Measurements from ENCODE around the gene ATP5F1A. TPM values are rescaled to one million over a fixed set of nuclear protein-coding genes. Genes with fewer than 3 reads are reported as not detected.

The ATP5F1A gene
- total RNA-seq, 4 donors from 2014 or later, result 366 to 865 (median 581) TPM

DNA sequence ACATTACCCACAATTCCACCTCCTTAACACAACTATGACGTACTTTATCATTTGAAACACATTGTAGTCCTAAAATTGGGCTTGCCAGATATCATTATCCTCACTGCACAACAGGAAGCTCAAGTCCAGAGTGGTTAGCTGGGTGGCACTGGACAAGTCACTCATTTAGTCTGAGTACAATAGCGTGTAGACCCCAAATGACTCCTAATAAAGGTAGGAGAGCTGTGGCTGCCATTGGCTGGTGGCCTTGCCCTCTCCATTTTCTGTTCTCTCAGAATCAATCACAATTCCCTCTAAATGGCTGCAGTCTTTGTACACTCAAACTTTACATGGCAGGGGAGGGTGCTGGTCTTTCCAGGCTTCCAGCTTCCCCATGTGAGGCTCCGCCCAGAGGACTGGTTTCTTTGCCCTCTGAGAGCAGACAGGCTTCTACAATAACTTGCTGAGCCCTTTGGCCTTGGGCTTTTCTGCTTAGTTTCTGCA lies 37.7 kb downstream of the ATP5F1A start:
- 91 to 92% methylated on average over 3 of the region's 3 CpGs for whole genome bisulfite sequencing, 2 donors

DNA sequence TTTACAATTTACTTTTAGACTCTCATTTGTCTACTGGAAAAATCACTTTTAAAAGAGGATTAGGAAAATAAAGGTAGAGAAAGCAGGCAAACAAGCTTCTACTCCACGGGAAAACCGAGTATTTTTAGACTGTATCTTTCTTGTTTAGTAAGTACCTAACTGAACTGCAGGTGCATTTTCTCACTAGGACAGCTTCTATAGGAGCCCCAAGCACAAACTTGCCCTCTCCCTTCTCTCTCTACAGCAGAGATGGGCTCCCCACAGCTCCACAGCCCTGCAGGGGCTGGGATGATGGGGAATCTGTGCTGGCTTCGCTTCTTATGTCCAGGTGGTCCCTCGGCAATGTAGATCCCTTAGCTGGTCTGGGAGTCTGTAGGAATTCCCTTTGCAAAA lies 42.3 kb downstream of the ATP5F1A start:
- Histone ChIP-seq H3K27ac (no peak overlapping the region), H3K36me3 (no peaks in the 10 kb centered on the region), H3K27me3 (no peaks in the 10 kb centered on the region), H3K4me3 (replicated peaks in 1 of 3) (no peak overlapping the region), H3K9me3 (no peaks in the 10 kb centered on the region), H3K4me1 (no peaks in the 10 kb centered on the region)
- TF ChIP-seq, protein P1, sequence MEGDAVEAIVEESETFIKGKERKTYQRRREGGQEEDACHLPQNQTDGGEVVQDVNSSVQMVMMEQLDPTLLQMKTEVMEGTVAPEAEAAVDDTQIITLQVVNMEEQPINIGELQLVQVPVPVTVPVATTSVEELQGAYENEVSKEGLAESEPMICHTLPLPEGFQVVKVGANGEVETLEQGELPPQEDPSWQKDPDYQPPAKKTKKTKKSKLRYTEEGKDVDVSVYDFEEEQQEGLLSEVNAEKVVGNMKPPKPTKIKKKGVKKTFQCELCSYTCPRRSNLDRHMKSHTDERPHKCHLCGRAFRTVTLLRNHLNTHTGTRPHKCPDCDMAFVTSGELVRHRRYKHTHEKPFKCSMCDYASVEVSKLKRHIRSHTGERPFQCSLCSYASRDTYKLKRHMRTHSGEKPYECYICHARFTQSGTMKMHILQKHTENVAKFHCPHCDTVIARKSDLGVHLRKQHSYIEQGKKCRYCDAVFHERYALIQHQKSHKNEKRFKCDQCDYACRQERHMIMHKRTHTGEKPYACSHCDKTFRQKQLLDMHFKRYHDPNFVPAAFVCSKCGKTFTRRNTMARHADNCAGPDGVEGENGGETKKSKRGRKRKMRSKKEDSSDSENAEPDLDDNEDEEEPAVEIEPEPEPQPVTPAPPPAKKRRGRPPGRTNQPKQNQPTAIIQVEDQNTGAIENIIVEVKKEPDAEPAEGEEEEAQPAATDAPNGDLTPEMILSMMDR (IDR thresholded peaks at IDR 0.05), result no peak
- no peak for TF ChIP-seq POLR2A (IDR thresholded peaks at IDR 0.05)
- DNase-seq, result no peak
- intact Hi-C loops (cut with DNase I), result no loop called here
- 69 to 74% methylated on average over 4 of the region's 4 CpGs for WGBS, 2 donors

More for the DNA sequence above, 37.7 kb downstream of the ATP5F1A start:
- no peak for DNase-seq
- H3K27ac ChIP-seq, result no peak overlapping the region
- H3K4me3 ChIP-seq (replicated peaks in 1 of 3), result no peak overlapping the region
- no peak for TF ChIP-seq POLR2A (IDR thresholded peaks at IDR 0.05)
- TF ChIP-seq, protein P1 (IDR thresholded peaks at IDR 0.05), result no peak
- H3K36me3 ChIP-seq, result no peaks in the 10 kb centered on the region
- intact Hi-C loops (cut with DNase I), result no loop called here
- H3K27me3 ChIP-seq, result no peaks in the 10 kb centered on the region
- H3K4me1 ChIP-seq, result no peaks in the 10 kb centered on the region
- H3K9me3 ChIP-seq, result no peaks in the 10 kb centered on the region

DNA sequence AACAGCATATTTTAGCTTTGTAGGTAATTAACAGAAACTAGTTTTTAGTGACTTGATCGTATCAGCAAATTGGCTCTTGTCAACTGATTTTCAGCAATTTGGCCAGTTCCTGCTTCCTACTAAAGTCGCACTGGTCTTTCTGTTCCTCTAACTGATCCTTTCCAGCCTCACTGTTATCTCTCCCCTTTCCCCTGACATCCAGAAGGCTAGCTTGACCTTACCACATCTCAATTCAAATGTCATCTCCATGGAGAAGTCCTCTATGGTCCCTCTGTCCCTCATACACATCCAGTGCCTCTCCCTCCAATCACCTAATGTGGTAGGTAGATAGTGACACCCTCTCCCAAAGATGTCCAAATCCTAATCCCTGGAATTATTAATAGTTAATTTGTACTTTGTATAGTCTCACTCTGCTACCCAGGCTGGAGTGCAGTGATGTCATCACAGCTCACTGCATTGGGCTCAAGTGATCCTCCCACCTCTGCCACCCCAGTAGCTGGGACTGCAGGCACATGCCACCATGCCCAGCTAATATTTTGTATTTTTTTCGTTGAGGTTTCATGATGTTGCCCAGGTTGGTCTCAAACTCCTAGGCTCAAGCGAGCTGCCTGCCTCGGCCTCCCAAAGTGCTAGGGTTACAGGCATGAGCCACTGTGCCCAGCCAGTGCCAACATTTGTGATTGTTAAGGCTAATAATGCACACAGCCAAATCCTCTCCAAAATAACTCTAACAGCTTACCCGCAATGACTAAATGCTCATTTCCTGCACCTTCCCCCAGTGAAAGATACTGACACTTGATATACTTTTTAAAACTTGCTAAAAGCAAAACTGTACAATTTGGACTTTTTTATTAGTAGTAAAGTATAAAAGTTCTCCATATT lies 42.9 kb downstream of the ATP5F1A start:
- TF ChIP-seq POLR2A (IDR thresholded peaks at IDR 0.05), result no peak
- TF ChIP-seq, protein P1 (IDR thresholded peaks at IDR 0.05), result no peak
- Histone ChIP-seq H3K27ac (no peak overlapping the region), H3K27me3 (no peaks in the 10 kb centered on the region), H3K36me3 (no peaks in the 10 kb centered on the region), H3K9me3 (no peaks in the 10 kb centered on the region), H3K4me1 (no peaks in the 10 kb centered on the region), H3K4me3 (replicated peaks in 1 of 3) (no peak overlapping the region)
- WGBS, 2 donors, result 82 to 85% methylated on average over 6 of the region's 6 CpGs
- intact Hi-C loops (cut with DNase I), result no loop called here
- DNase-seq, result no peak

DNA sequence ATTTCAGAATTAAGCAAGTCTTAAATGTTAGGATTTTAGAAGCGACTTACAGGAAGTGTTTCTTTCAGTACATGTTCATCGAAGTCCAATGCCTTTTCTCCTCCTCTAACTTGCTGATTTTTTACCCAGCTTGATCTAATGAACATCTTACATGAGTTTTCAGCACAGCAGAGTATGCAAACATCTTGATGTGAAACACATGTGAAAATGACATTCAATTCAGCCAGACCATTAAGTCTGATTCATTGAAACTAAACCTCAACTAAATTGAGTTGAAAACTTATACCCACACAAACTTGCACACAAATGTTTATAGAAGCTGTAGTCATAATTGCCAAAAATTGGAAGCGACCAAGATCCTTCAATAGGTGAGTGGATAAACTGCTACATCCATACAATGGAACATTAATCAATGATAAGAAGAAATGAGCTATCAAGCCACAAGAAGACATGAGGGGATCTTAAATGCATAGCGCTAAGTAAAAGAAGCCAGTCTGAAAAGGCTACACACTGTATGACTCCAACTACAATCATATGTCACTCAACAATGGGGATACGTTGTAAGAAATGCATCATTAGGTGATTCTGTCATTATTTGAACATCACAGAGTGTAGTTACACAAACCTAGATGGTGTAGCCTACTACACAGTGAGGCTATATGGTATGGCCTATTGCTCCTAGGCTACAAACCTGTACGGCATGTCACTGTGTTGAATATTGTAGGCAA lies 44.6 kb downstream of the ATP5F1A start:
- TF ChIP-seq, protein P1 (IDR thresholded peaks at IDR 0.05), result no peak
- no peak for TF ChIP-seq POLR2A (IDR thresholded peaks at IDR 0.05)
- H3K27ac ChIP-seq, result no peak overlapping the region
- no peak overlapping the region for H3K4me3 ChIP-seq (replicated peaks in 1 of 3)
- no peaks in the 10 kb centered on the region for H3K36me3 ChIP-seq
- 89% methylated on average over 6 of the region's 6 CpGs for WGBS, 2 donors
- intact Hi-C loops (cut with DNase I), result no loop called here
- no peaks in the 10 kb centered on the region for H3K4me1 ChIP-seq
- no peaks in the 10 kb centered on the region for H3K9me3 ChIP-seq
- H3K27me3 ChIP-seq, result no peaks in the 10 kb centered on the region
- no peak for DNase-seq

Data from thyroid gland (tissue), 4 donors.